Liver (tissue), 9 donors: ENCODE data around the gene MIEF2. TPM values are rescaled to one million over a fixed set of nuclear protein-coding genes. Genes with fewer than 3 reads are reported as not detected.
A peak's percentile ranks its signal among the peaks of the same experiment; 100 is the strongest.

Experiments
- DNase-seq: peaks from one replicate; pipeline ENCODE4 v3.0.0-alpha.2; 2017; ENCODE audit warnings: low spot score
- H3K27ac ChIP-seq, 2 donors: one replicate each; pipeline ENCODE4 v1.7.0; 2013; ENCODE audit warnings: inconsistent platforms in 2 of 2, low read length in 2 of 2, control low read depth in 1 of 2, low read depth in 1 of 2, mild to moderate bottlenecking in 1 of 2
- H3K27me3 ChIP-seq, 4 donors: one replicate each; pipeline versions ENCODE4 v1.6.1 to v1.7.0; 2013; ENCODE audit warnings: low read length in 3 of 4, inconsistent platforms in 1 of 4, mild to moderate bottlenecking in 1 of 4, moderate library complexity in 1 of 4; ENCODE audit not compliant: control insufficient read depth in 4 of 4, insufficient read depth in 4 of 4
- H3K36me3 ChIP-seq, 4 donors: one replicate each; pipeline versions ENCODE4 v1.6.1 to v1.7.0; 2013; ENCODE audit warnings: low read length in 3 of 4, mild to moderate bottlenecking in 3 of 4, low read depth in 1 of 4, moderate library complexity in 1 of 4; ENCODE audit not compliant: control insufficient read depth in 4 of 4, insufficient read depth in 3 of 4
- H3K4me1 ChIP-seq, 4 donors: one replicate each; pipeline versions ENCODE4 v1.6.1 to v1.7.0; 2013; ENCODE audit warnings: low read length in 3 of 4, mild to moderate bottlenecking in 3 of 4, moderate library complexity in 1 of 4; ENCODE audit not compliant: control insufficient read depth in 4 of 4, insufficient read depth in 4 of 4
- H3K4me3 ChIP-seq, 3 donors: one replicate each; pipeline versions ENCODE4 v1.6.1 to v1.7.0; 2013; ENCODE audit warnings: low read length in 3 of 3, control low read depth in 1 of 3, low read depth in 1 of 3, mild to moderate bottlenecking in 1 of 3
- H3K9ac ChIP-seq, 2 donors: one replicate each; pipeline ENCODE4 v1.7.0; 2013; ENCODE audit warnings: low read length in 2 of 2, mild to moderate bottlenecking in 2 of 2, moderate library complexity in 2 of 2, control low read depth in 1 of 2, low read depth in 1 of 2
- H3K9me3 ChIP-seq, 4 donors: one replicate each; pipeline versions ENCODE4 v1.6.1 to v1.7.0; 2013; ENCODE audit warnings: low read length in 3 of 4; ENCODE audit not compliant: control insufficient read depth in 4 of 4
- ATF3 ChIP-seq: IDR thresholded peaks from 2 replicates; pipeline ENCODE4 v1.6.1; 2016; ENCODE audit warnings: antibody characterized with exemption
- CTCF ChIP-seq: fragments of 150-350 bp; IDR thresholded peaks from 2 replicates; pipeline ENCODE4 v1.5.1; 2017; ENCODE audit warnings: improper control_type of control experiment, low read depth, low read length; ENCODE audit not compliant: missing input control
- EGR1 ChIP-seq, 2 donors: IDR thresholded peaks; 2 replicates each; pipeline ENCODE4 v1.6.1; 2016 to 2018; ENCODE audit warnings: antibody characterized with exemption in 2 of 2, low read depth in 2 of 2
- FOXA1 ChIP-seq: IDR thresholded peaks from 2 replicates; pipeline ENCODE4 v1.6.1; 2016; ENCODE audit warnings: antibody characterized with exemption
- FOXA2 ChIP-seq: IDR thresholded peaks from 2 replicates; pipeline ENCODE4 v1.6.1; 2016; ENCODE audit warnings: antibody characterized with exemption
- GABPA ChIP-seq, 2 donors: IDR thresholded peaks in 1 of 2; conservative IDR thresholded peaks in 1 of 2; 2 replicates each; pipeline ENCODE4 v1.6.1; 2016; ENCODE audit warnings: antibody characterized with exemption in 2 of 2, mild to moderate bottlenecking in 1 of 2, moderate library complexity in 1 of 2
- HNF4A ChIP-seq, 2 donors: conservative IDR thresholded peaks; 2 replicates each; pipeline ENCODE4 v1.6.1; 2016; ENCODE audit warnings: antibody characterized with exemption in 2 of 2, mild to moderate bottlenecking in 2 of 2
- JUND ChIP-seq, 2 donors: IDR thresholded peaks; 2 replicates each; pipeline ENCODE4 v1.6.1; 2016; ENCODE audit warnings: antibody characterized with exemption in 2 of 2
- MAX ChIP-seq: IDR thresholded peaks from 2 replicates; pipeline ENCODE4 v1.6.1; 2016; ENCODE audit warnings: antibody characterized with exemption
- NR2F2 ChIP-seq: IDR thresholded peaks from 2 replicates; pipeline ENCODE4 v1.6.1; 2016; ENCODE audit warnings: antibody characterized with exemption
- RAD21 ChIP-seq, 2 donors: IDR thresholded peaks; 2 replicates each; pipeline ENCODE4 v1.6.1; 2016; ENCODE audit warnings: antibody characterized with exemption in 2 of 2, mild to moderate bottlenecking in 2 of 2
- RXRA ChIP-seq, 2 donors: IDR thresholded peaks; 2 replicates each; pipeline ENCODE4 v1.6.1; 2017 to 2018; ENCODE audit warnings: antibody characterized with exemption in 2 of 2, mild to moderate bottlenecking in 1 of 2
- YY1 ChIP-seq: IDR thresholded peaks from 2 replicates; pipeline ENCODE4 v1.6.1; 2016; ENCODE audit warnings: antibody characterized with exemption, mild to moderate bottlenecking
- ZBTB33 ChIP-seq: IDR thresholded peaks from 2 replicates; pipeline ENCODE4 v1.6.1; 2016; ENCODE audit warnings: antibody characterized with exemption
- WGBS: extraction: QIAGEN DNeasy Blood & Tissue Kit; methylation state at CpG from one replicate; pipeline ENCODE4 v1.1.7; 2013; 5-methylcytosine and 5-hydroxymethylcytosine counted together
- polyA plus RNA-seq, 2 donors: library from polyadenylated mRNA; stranded (reverse) in 1 of 2; unstranded in 1 of 2; fragments of 200-250 nt in 1 of 2; fragments of >200 nt in 1 of 2; fragmentation: Nextera tagmentation in 1 of 2; extraction: Ambion mirVana in 1 of 2; gene quantifications; one replicate each; pipeline versions ENCODE4 v1.2.1 to v1.2.3, GENCODE V29; 2013 to 2015
- total RNA-seq, 2 donors: library from RNA; depleted of rRNA; stranded (reverse); fragments of >200 nt; gene quantifications; one replicate each; pipeline ENCODE4 v1.2.3, GENCODE V29; 2014
- donor health status: healthy.
- donor health status: healthy.
- donor health status: healthy.
- donor health status: healthy.
- donor health status: healthy.

The MIEF2 gene
- total and polyA plus RNA-seq, 4 donors = 4.1 to 11.1 (median 6.6) TPM

- no peak for TF ChIP-seq ATF3
- no peak for TF ChIP-seq MAX
- no peak for TF ChIP-seq GABPA (IDR thresholded peaks at IDR 0.05 in 1 of 2, conservative IDR thresholded peaks at IDR 0.05 in 1 of 2)
Measured at GRCh38 chr17:18257268-18257981, 3.0 kb upstream of the MIEF2 start.

GRCh38 chr17:18257982-18258355, 2.5 kb upstream of the MIEF2 start:
- TF ChIP-seq EGR1 (IDR thresholded peaks at IDR 0.05; ENCODE audit: low read depth in 2 of 2) = no peak
- TF ChIP-seq YY1 = peak; percentile 86
- DNase-seq = peak; percentile 64
- H3K27me3 ChIP-seq = no peaks in the 10 kb centered on the region
- peaks cover 3 to 18% (median 16%) of the 10 kb centered on the region in 4 donors for H3K36me3 ChIP-seq
- H3K27ac ChIP-seq = peak overlapping the region; percentile 88 to 89
- H3K4me1 ChIP-seq = peaks cover 24 to 53% (median 33%) of the 10 kb centered on the region in 4 donors
- under 1% methylated on average over 16 of the region's 16 CpGs for WGBS
- H3K4me3 ChIP-seq = peak overlapping the region; percentile 83 to 92 (median 88)
- H3K9ac ChIP-seq = peak overlapping the region; percentile 66 to 72
- H3K9me3 ChIP-seq = no peaks in the 10 kb centered on the region

More at GRCh38 chr17:18257268-18257981, 3.0 kb upstream of the MIEF2 start:
- H3K4me3 ChIP-seq = peak overlapping the region; percentile 83 to 92 (median 88)
- no peaks in the 10 kb centered on the region for H3K9me3 ChIP-seq
- H3K4me1 ChIP-seq = peaks cover 24 to 52% (median 33%) of the 10 kb centered on the region in 4 donors
- H3K36me3 ChIP-seq = peaks cover 6 to 21% (median 18%) of the 10 kb centered on the region in 4 donors
- peak; percentile 63 for DNase-seq
- H3K27me3 ChIP-seq = no peaks in the 10 kb centered on the region
- peak overlapping the region; percentile 88 to 89 for H3K27ac ChIP-seq
- H3K9ac ChIP-seq = peak overlapping the region; percentile 66 to 72
- WGBS = 38% methylated on average over 18 of the region's 18 CpGs

- Histone ChIP-seq H3K27me3 (no peaks in the 10 kb centered on the region), H3K9me3 (no peaks in the 10 kb centered on the region), H3K4me1 (peaks cover 24 to 48% (median 33%) of the 10 kb centered on the region in 4 donors), H3K36me3 (peaks cover 5 to 18% (median 14%) of the 10 kb centered on the region in 4 donors), H3K27ac (peak within 1 kb of the TSS; percentile 88 to 89), H3K9ac (peak within 1 kb of the TSS; percentile 66 to 72), H3K4me3 (peak within 1 kb of the TSS; percentile 83 to 92 (median 88))
- peak; percentile 67 for DNase-seq
- TF ChIP-seq EGR1 (IDR thresholded peaks at IDR 0.05; ENCODE audit: low read depth in 2 of 2) (no peak), MAX (no peak)
- 1% methylated on average over 71 of the region's 71 CpGs for WGBS
Measured at GRCh38 chr17:18258356-18259038, 2.0 kb upstream of the MIEF2 start, which contains the start of gene FLII. FLII (minus strand) TSS chr17:18258738; CDS start chr17:18258690, 48 bp downstream.

GRCh38 chr17:18259621-18260331, 686 bp upstream of the MIEF2 start:
- no peaks in the 10 kb centered on the region for H3K27me3 ChIP-seq
- peak overlapping the region in 1 of 2 donors; percentile 30 for H3K9ac ChIP-seq
- H3K36me3 ChIP-seq = peaks cover 5 to 15% (median 11%) of the 10 kb centered on the region in 4 donors
- no peaks in the 10 kb centered on the region for H3K9me3 ChIP-seq
- TF ChIP-seq JUND (IDR thresholded peaks at IDR 0.05) (no peak), NR2F2 (no peak), MAX (no peak), RXRA (IDR thresholded peaks at IDR 0.05) (no peak), CTCF (no peak), FOXA2 (no peak), FOXA1 (no peak), ZBTB33 (no peak), RAD21 (IDR thresholded peaks at IDR 0.05) (no peak), GABPA (IDR thresholded peaks at IDR 0.05 in 1 of 2, conservative IDR thresholded peaks at IDR 0.05 in 1 of 2) (no peak), EGR1 (IDR thresholded peaks at IDR 0.05; ENCODE audit: low read depth in 2 of 2) (no peak), HNF4A (conservative IDR thresholded peaks at IDR 0.05) (no peak)
- WGBS = 72% methylated on average over 22 of the region's 22 CpGs
- peaks cover 24 to 46% (median 33%) of the 10 kb centered on the region in 4 donors for H3K4me1 ChIP-seq
- no peak for DNase-seq
- H3K27ac ChIP-seq = peak overlapping the region; percentile 84 to 85
- H3K4me3 ChIP-seq = peak overlapping the region; percentile 9 to 82 (median 80)
